ENCODE results near the gene GRN. TPM values are rescaled to one million over a fixed set of nuclear protein-coding genes. Genes with fewer than 3 reads are reported as not detected.

Gene GRN
- total RNA-seq, 3 donors from 2014 or later (not counting 1 experiment from before 2014, with no cell fraction given) = 42.4 to 69.8 (median 55.6) TPM

GRCh38 chr17:44352828-44353671 is 7.9 kb downstream of the GRN start:
- peaks cover 30% of the 10 kb centered on the region for H3K4me1 ChIP-seq (ENCODE audit: control insufficient read depth, insufficient read depth, low read length)
- H3K27ac Mint-ChIP-seq = no peak overlapping the region

GRCh38 chr17:44353672-44354331 is 8.7 kb downstream of the GRN start:
- H3K9me3 ChIP-seq (ENCODE audit: control insufficient read depth, insufficient read depth, low read length) = no peaks in the 10 kb centered on the region
- Mint-ChIP-seq H3K4me1 (peaks cover 0 to 1% of the 10 kb centered on the region in 2 donors), H3K27ac (no peak overlapping the region), H3K9me3 (no peaks in the 10 kb centered on the region), H3K4me3 (peak overlapping the region; percentile 49), H3K27me3 (ENCODE audit: low read depth in 2 of 2) (peaks cover 0 to 1% of the 10 kb centered on the region in 2 donors), H3K36me3 (no peaks in the 10 kb centered on the region)
- peaks cover 23% of the 10 kb centered on the region for H3K4me1 ChIP-seq (ENCODE audit: control insufficient read depth, insufficient read depth, low read length)
- no peak overlapping the region for H3K27ac ChIP-seq (ENCODE audit: low read length)
- DNase-seq = peak in 1 of 2 donors; percentile 42
- intact Hi-C loops (cut with micrococcal nuclease) = no loop called here
- H3K4me3 ChIP-seq (ENCODE audit: low read length) = no peak overlapping the region
- no peaks in the 10 kb centered on the region for H3K27me3 ChIP-seq (ENCODE audit: control insufficient read depth, insufficient read depth, low read length)
- no peak for TF ChIP-seq CTCF (IDR thresholded peaks at IDR 0.05)
- ATAC-seq = peak; percentile 36 to 56 (median 55)
- WGBS (ENCODE audit: insufficient coverage) = 25% methylated on average over 98 of the region's 98 CpGs
- peaks cover 7% of the 10 kb centered on the region for H3K36me3 ChIP-seq (ENCODE audit: control insufficient read depth, insufficient read depth, low read length)

More at GRCh38 chr17:44352828-44353671, 7.9 kb downstream of the GRN start:
- H3K9me3 Mint-ChIP-seq = no peaks in the 10 kb centered on the region
- no peaks in the 10 kb centered on the region for H3K27me3 Mint-ChIP-seq (ENCODE audit: low read depth in 2 of 2)
- peaks cover 0 to 9% of the 10 kb centered on the region in 2 donors for H3K4me1 Mint-ChIP-seq
- intact Hi-C loops (cut with micrococcal nuclease) = no loop called here
- ATAC-seq (no peak), DNase-seq (peak in 1 of 2 donors; percentile 6)
- no peaks in the 10 kb centered on the region for H3K36me3 Mint-ChIP-seq
- 56% methylated on average over 22 of the region's 22 CpGs for WGBS (ENCODE audit: insufficient coverage)
- Histone ChIP-seq H3K27me3 (ENCODE audit: control insufficient read depth, insufficient read depth, low read length) (no peaks in the 10 kb centered on the region), H3K27ac (ENCODE audit: low read length) (no peak overlapping the region), H3K36me3 (ENCODE audit: control insufficient read depth, insufficient read depth, low read length) (peaks cover 7% of the 10 kb centered on the region), H3K9me3 (ENCODE audit: control insufficient read depth, insufficient read depth, low read length) (no peaks in the 10 kb centered on the region), H3K4me3 (ENCODE audit: low read length) (no peak overlapping the region)
- peak overlapping the region; percentile 84 for H3K4me3 Mint-ChIP-seq
- TF ChIP-seq CTCF (IDR thresholded peaks at IDR 0.05) = no peak

- no peak overlapping the region for H3K27ac Mint-ChIP-seq
- H3K9me3 Mint-ChIP-seq = no peaks in the 10 kb centered on the region
- 64% methylated on average over 75 of the region's 77 CpGs for WGBS (ENCODE audit: insufficient coverage)
- H3K36me3 Mint-ChIP-seq = no peaks in the 10 kb centered on the region
- H3K36me3 ChIP-seq (ENCODE audit: control insufficient read depth, insufficient read depth, low read length) = peaks cover 7% of the 10 kb centered on the region
- no peaks in the 10 kb centered on the region for H3K27me3 ChIP-seq (ENCODE audit: control insufficient read depth, insufficient read depth, low read length)
- intact Hi-C loops (cut with micrococcal nuclease) = no loop called here
- peak overlapping the region; percentile 84 for H3K4me3 Mint-ChIP-seq
- DNase-seq (peak; percentile 57 to 74), ATAC-seq (peak; percentile 48 to 64 (median 50))
- H3K27me3 Mint-ChIP-seq (ENCODE audit: low read depth in 2 of 2) = peaks cover 0 to 7% of the 10 kb centered on the region in 2 donors
- peaks cover 13% of the 10 kb centered on the region for H3K4me1 ChIP-seq (ENCODE audit: control insufficient read depth, insufficient read depth, low read length)
- no peak overlapping the region for H3K27ac ChIP-seq (ENCODE audit: low read length)
- TF ChIP-seq CTCF (IDR thresholded peaks at IDR 0.05) = peak; percentile 46
- H3K4me1 Mint-ChIP-seq = no peaks in the 10 kb centered on the region
- no peaks in the 10 kb centered on the region for H3K9me3 ChIP-seq (ENCODE audit: control insufficient read depth, insufficient read depth, low read length)
- H3K4me3 ChIP-seq (ENCODE audit: low read length) = no peak overlapping the region
Measured at GRCh38 chr17:44354582-44355561, 9.8 kb downstream of the GRN start.

Measured in natural killer cell (primary cell).